Endothelial cell (in vitro differentiated cells): ENCODE results near the gene SNPH. TPM values are rescaled to one million over a fixed set of nuclear protein-coding genes. Genes with fewer than 3 reads are reported as not detected.
A peak's percentile ranks its signal among the peaks of the same experiment; 100 is the strongest.
"Not testable (repeated sequence)": the region's sequence is repeated elsewhere in the genome, so short reads cannot be mapped to it uniquely, and the experiment has no call there.

Source experiments
- DNase-seq: peaks from one replicate; pipeline ENCODE4 v3.0.0; 2021; ENCODE audit warnings: low spot score
- H3K27ac Mint-ChIP-seq: one replicate; pipeline ENCODE4 v1.8.0; 2021; ENCODE audit warnings: mixed read lengths, inconsistent platforms; ENCODE audit not compliant: unreplicated experiment
- H3K27me3 Mint-ChIP-seq: one replicate; pipeline ENCODE4 v1.8.0; 2021; ENCODE audit warnings: mild to moderate bottlenecking, moderate library complexity, mixed read lengths, inconsistent platforms; ENCODE audit not compliant: unreplicated experiment
- H3K36me3 Mint-ChIP-seq: one replicate; pipeline ENCODE4 v1.8.0; 2021; ENCODE audit warnings: mild to moderate bottlenecking, low read depth, mixed read lengths, inconsistent platforms; ENCODE audit not compliant: unreplicated experiment
- H3K4me1 Mint-ChIP-seq: one replicate; pipeline ENCODE4 v1.8.0; 2021; ENCODE audit warnings: mild to moderate bottlenecking, mixed read lengths, inconsistent platforms; ENCODE audit not compliant: unreplicated experiment
- H3K4me3 Mint-ChIP-seq: one replicate; pipeline ENCODE4 v1.8.0; 2021; ENCODE audit warnings: mild to moderate bottlenecking, mixed read lengths, inconsistent platforms; ENCODE audit not compliant: unreplicated experiment
- H3K9me3 Mint-ChIP-seq: one replicate; pipeline ENCODE4 v1.8.0; 2021; ENCODE audit warnings: mixed read lengths, inconsistent platforms; ENCODE audit not compliant: unreplicated experiment
- total RNA-seq: library from RNA; stranded (reverse); fragmentation: NEBNext Ultra II Directional; extraction: Animal tissue kit (Norgen Biotek cat#: 25700); gene quantifications from one replicate; pipeline ENCODE4 v1.2.1, GENCODE V29; 2021; ENCODE audit not compliant: unreplicated experiment
- TF ChIP-seq, protein P1 (sequence below): fragments of 200-600 bp; sonication (generic); IDR thresholded peaks from one replicate; pipeline ENCODE4 v1.5.0; 2021; ENCODE audit warnings: antibody characterized with exemption; ENCODE audit not compliant: unreplicated experiment

SNPH gene
- total RNA-seq, 1 donor from 2014 or later, result 8.4 TPM

DNA sequence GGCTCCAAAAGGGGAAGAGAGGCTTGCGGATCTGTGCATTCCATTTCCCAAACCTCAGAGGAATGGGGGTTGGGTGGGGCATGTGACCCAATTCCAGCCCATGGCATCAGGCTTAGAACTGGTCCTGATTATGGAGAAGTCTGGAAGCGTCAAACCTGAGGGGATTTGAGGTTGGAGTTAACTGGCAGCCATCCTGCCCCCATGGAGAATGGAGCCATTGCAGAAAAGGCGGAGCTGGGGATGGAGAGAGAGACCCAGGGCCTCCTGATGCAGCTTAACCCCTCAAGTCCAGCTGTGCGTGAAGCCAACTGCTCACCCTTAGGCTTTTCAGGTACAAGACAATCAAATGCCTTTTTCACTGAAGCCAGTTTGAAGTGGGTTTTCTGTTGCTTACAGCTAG is 72.7 kb downstream of the SNPH start:
- peaks cover 5% of the 10 kb centered on the region for H3K36me3 Mint-ChIP-seq
- no peak overlapping the region for H3K4me3 Mint-ChIP-seq
- H3K4me1 Mint-ChIP-seq, result peaks cover 29% of the 10 kb centered on the region
- no peak for DNase-seq
- TF ChIP-seq, protein P1, sequence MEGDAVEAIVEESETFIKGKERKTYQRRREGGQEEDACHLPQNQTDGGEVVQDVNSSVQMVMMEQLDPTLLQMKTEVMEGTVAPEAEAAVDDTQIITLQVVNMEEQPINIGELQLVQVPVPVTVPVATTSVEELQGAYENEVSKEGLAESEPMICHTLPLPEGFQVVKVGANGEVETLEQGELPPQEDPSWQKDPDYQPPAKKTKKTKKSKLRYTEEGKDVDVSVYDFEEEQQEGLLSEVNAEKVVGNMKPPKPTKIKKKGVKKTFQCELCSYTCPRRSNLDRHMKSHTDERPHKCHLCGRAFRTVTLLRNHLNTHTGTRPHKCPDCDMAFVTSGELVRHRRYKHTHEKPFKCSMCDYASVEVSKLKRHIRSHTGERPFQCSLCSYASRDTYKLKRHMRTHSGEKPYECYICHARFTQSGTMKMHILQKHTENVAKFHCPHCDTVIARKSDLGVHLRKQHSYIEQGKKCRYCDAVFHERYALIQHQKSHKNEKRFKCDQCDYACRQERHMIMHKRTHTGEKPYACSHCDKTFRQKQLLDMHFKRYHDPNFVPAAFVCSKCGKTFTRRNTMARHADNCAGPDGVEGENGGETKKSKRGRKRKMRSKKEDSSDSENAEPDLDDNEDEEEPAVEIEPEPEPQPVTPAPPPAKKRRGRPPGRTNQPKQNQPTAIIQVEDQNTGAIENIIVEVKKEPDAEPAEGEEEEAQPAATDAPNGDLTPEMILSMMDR, result no peak
- no peaks in the 10 kb centered on the region for H3K9me3 Mint-ChIP-seq
- H3K27ac Mint-ChIP-seq, result no peak overlapping the region
- peaks cover 5% of the 10 kb centered on the region for H3K27me3 Mint-ChIP-seq

DNA sequence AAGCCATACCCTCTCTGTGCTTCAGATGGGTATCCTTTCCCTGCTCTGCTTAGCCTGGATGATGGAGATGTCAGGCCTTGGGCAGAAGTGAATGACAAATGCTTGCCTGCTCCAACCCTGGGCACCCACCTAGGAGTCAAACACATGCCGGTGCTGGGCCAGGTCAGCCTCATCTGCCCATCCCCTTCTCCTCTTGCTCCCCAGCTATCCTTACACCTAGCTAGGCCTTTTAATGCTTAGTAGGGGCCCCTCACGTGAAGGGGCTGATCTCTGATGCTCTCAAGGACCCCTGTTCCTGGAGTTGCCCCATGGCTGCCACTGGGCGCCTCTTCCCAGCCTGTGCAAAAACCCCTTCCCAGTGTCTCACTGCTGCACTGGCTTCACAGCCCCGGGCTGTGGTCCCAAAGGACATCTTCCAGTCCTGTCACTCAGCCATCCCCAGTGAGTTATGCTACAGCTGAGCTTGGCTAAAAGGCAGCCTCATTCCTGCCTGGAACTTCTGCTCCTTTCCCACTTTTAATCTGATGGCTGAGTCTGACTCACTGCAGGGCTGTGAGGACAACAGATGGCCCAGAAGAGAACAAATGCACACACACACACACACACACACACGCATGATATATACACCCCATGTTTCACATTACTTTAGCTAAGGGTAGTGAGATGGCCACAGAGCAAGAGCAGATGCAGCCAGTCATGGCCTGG is 75.6 kb downstream of the SNPH start:
- Mint-ChIP-seq H3K4me1 (peaks cover 20% of the 10 kb centered on the region), H3K27ac (no peak overlapping the region), H3K27me3 (peaks cover 2% of the 10 kb centered on the region), H3K9me3 (no peaks in the 10 kb centered on the region), H3K4me3 (no peak overlapping the region), H3K36me3 (peaks cover 5% of the 10 kb centered on the region)
- no peak for DNase-seq
- TF ChIP-seq, protein P1, result no peak

DNA sequence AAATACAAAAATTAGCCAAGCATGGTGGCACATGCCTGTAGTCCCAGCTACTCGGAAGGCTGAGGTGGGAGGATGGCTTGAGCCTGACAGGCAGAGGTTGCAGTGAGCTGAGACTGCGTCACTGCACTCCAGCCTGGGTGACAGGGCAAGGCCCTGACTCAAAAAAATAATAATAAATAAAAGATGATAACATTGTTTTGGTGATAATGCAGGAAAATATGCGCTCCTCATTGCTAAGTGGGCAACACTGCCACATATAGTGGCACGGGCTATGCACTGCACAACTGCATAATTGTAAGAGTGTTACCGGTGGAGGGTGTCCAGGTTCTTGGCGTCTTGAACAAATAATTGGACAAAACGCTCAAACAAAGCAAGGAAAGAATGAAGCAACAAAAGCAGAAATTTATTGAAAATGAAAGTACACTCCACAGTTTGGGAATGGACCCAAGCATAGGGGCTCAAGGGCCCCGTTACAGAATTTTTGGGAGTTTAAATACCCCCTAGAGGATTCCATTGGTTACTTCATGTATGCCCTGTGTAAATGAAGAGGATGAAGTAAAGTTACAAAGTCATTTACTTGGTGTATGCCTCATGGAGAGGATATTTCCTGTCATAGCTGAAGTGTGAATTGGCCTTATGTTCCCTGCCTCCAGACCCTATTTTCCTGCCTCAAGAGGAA is 77.5 kb downstream of the SNPH start:
- not testable (repeated sequence) for H3K9me3 Mint-ChIP-seq, H3K27me3 Mint-ChIP-seq, H3K4me3 Mint-ChIP-seq, H3K4me1 Mint-ChIP-seq, DNase-seq
- Mint-ChIP-seq H3K27ac (peak overlapping the region; percentile 64), H3K36me3 (peaks cover 15% of the 10 kb centered on the region)
- TF ChIP-seq, protein P1, result peak; percentile 49

DNA sequence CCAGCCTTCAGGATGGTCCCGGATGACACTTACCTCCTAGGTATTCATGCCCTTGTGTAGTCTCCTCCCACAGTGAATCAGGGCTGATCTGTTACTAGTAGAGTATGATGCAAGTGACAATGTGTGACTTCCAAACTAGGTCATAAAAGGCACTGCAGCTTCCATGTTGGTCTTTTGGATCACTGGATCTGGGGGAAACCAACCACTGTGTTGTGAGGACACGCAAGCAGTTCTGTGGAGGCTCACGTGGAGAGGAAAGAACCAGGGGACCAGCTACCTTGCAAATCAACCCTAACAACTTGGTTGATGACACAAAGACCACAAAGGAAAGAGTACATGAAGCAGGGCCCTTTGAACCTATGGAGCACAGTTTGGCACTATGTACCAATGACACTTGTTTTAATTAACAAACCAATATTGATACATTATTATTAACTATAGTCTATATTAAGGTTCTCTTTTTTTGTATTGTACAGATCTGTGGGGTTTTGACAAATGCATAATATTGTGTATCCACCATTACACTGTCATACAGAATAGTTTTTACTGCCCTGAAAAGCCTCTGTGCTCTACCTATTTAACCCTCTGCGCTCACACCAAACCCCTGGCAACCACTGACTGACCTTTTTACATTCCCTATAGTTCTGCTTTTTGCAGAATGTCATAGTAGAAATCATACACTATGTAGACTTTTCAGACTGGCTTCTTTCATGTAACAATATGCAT is 79.1 kb downstream of the SNPH start:
- no peak for DNase-seq
- no peak overlapping the region for H3K4me3 Mint-ChIP-seq
- peaks cover 19% of the 10 kb centered on the region for H3K36me3 Mint-ChIP-seq
- H3K9me3 Mint-ChIP-seq, result no peaks in the 10 kb centered on the region
- H3K4me1 Mint-ChIP-seq, result peaks cover 7% of the 10 kb centered on the region
- H3K27ac Mint-ChIP-seq, result no peak overlapping the region
- TF ChIP-seq, protein P1, result no peak
- H3K27me3 Mint-ChIP-seq, result peaks cover 3% of the 10 kb centered on the region
